Lung (tissue), 12 donors: ENCODE measurements around the gene BDKRB2. TPM values are rescaled to one million over a fixed set of nuclear protein-coding genes. Genes with fewer than 3 reads are reported as not detected.
A peak's percentile ranks its signal among the peaks of the same experiment; 100 is the strongest.

ENCODE experiments used
- ATAC-seq: fragments of 200-7000 bp; cut with Tn5 transposase; one replicate; pipeline ENCODE4 v1.9.1; 2020; ENCODE audit warnings: moderate number of reproducible peaks; ENCODE audit not compliant: insufficient read depth, low FRiP score
- DNase-seq, 3 donors: peaks; one replicate each; pipeline ENCODE4 v3.0.0-alpha.2; 2013 to 2017
- H3K27ac ChIP-seq, 2 donors: one replicate each; pipeline ENCODE4 v1.5.1; 2013; ENCODE audit warnings: mild to moderate bottlenecking in 2 of 2, moderate library complexity in 2 of 2, control low read depth in 1 of 2, inconsistent platforms in 1 of 2, low read depth in 1 of 2, low read length in 1 of 2
- H3K27me3 ChIP-seq, 3 donors: one replicate each; pipeline ENCODE4 v1.5.1; 2013; ENCODE audit warnings: low read length in 2 of 3; ENCODE audit not compliant: control insufficient read depth in 3 of 3, insufficient read depth in 3 of 3
- H3K36me3 ChIP-seq, 4 donors: one replicate each; pipeline ENCODE4 v1.5.1; 2013; ENCODE audit warnings: low read length in 4 of 4, mild to moderate bottlenecking in 1 of 4, moderate library complexity in 1 of 4; ENCODE audit not compliant: control insufficient read depth in 4 of 4, insufficient read depth in 4 of 4
- H3K4me1 ChIP-seq, 5 donors: one replicate each; pipeline ENCODE4 v1.5.1; 2013; ENCODE audit warnings: low read length in 5 of 5, mild to moderate bottlenecking in 2 of 5, moderate library complexity in 1 of 5; ENCODE audit not compliant: control insufficient read depth in 5 of 5, insufficient read depth in 5 of 5
- H3K4me3 ChIP-seq: one replicate; pipeline ENCODE4 v1.5.1; 2013; ENCODE audit warnings: mild to moderate bottlenecking, control low read depth, moderate library complexity
- H3K9ac ChIP-seq, 2 donors: one replicate each; pipeline ENCODE4 v1.5.1; 2013; ENCODE audit warnings: low read length in 2 of 2, control low read depth in 1 of 2; ENCODE audit not compliant: insufficient read depth in 1 of 2
- H3K9me3 ChIP-seq, 4 donors: one replicate each; pipeline ENCODE4 v1.5.1; 2013; ENCODE audit warnings: low read length in 3 of 4, mild to moderate bottlenecking in 1 of 4, moderate library complexity in 1 of 4; ENCODE audit not compliant: control insufficient read depth in 4 of 4, insufficient read depth in 3 of 4
- WGBS, 2 donors: extraction: QIAGEN DNeasy Blood & Tissue Kit; methylation state at CpG; one replicate each; pipeline ENCODE4 v1.1.7; 2013; 5-methylcytosine and 5-hydroxymethylcytosine counted together
- polyA plus RNA-seq, 2 donors: library from polyadenylated mRNA; stranded (reverse); fragments of 200-250 nt; gene quantifications; one replicate each; pipeline ENCODE4 v1.2.1, GENCODE V29; 2013
- total RNA-seq, 2 donors: library from RNA; depleted of rRNA in 1 of 2; stranded (reverse); fragments of >200 nt in 1 of 2; gene quantifications; one replicate each; pipeline ENCODE4 v1.2.1, GENCODE V29; 2014 to 2021
- TF ChIP-seq, protein P1 (sequence below): IDR thresholded peaks from 2 replicates; pipeline ENCODE4 v1.5.1; 2012; ENCODE audit warnings: mild to moderate bottlenecking; ENCODE audit errors: control extremely low read depth, extremely low read depth
- donor health status: control.
- donor health status: control.
- donor health status: Bipolar disorder and iron deficiency.
- donor health status: healthy.
- donor health status: DM: yes; HTN: yes; CAD: no.

The BDKRB2 gene
- total and polyA plus RNA-seq, 4 donors = 0.77 to 5.8 (median 2.4) TPM

GRCh38 chr14:96189281-96189711 is 15.3 kb upstream of the BDKRB2 start:
- TF ChIP-seq, protein P1, sequence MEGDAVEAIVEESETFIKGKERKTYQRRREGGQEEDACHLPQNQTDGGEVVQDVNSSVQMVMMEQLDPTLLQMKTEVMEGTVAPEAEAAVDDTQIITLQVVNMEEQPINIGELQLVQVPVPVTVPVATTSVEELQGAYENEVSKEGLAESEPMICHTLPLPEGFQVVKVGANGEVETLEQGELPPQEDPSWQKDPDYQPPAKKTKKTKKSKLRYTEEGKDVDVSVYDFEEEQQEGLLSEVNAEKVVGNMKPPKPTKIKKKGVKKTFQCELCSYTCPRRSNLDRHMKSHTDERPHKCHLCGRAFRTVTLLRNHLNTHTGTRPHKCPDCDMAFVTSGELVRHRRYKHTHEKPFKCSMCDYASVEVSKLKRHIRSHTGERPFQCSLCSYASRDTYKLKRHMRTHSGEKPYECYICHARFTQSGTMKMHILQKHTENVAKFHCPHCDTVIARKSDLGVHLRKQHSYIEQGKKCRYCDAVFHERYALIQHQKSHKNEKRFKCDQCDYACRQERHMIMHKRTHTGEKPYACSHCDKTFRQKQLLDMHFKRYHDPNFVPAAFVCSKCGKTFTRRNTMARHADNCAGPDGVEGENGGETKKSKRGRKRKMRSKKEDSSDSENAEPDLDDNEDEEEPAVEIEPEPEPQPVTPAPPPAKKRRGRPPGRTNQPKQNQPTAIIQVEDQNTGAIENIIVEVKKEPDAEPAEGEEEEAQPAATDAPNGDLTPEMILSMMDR = no peak
- Histone ChIP-seq H3K4me3 (no peak overlapping the region), H3K9ac (peak overlapping the region in 1 of 2 donors; percentile 29), H3K27ac (no peak overlapping the region), H3K36me3 (no peaks in the 10 kb centered on the region), H3K9me3 (no peaks in the 10 kb centered on the region), H3K27me3 (peaks cover 0 to 4% (median 0%) of the 10 kb centered on the region in 3 donors), H3K4me1 (peaks cover 0 to 12% (median 4%) of the 10 kb centered on the region in 5 donors)
- ATAC-seq = peak; percentile 35
- WGBS, 2 donors = 44 to 46% methylated on average over 11 of the region's 11 CpGs
- DNase-seq = peak; percentile 73 to 75 (median 74)

DNA sequence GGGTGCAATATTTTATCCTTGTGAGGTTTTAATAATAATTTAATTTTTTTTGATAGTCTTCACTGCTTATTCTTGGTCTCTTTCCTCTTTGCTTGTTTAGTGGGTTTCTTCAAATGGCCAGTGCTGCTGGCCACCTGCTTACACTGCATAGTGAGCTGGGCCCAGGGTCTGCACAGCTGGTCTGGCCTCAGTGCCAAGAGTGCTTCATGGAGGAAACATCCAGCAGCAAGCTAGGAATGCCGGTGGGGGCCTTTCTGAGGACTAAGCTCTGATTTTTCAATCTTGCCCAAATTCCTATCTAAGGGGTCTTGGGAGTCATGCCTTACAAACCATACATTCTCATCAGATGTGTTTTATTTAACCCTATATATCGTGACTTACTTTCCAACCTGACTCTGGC is 13.3 kb upstream of the BDKRB2 start:
- Histone ChIP-seq H3K4me1 (peaks cover 0 to 13% (median 4%) of the 10 kb centered on the region in 5 donors), H3K27me3 (peaks cover 0 to 4% (median 0%) of the 10 kb centered on the region in 3 donors), H3K36me3 (no peaks in the 10 kb centered on the region), H3K9me3 (no peaks in the 10 kb centered on the region), H3K9ac (no peak overlapping the region), H3K27ac (no peak overlapping the region), H3K4me3 (no peak overlapping the region)
- ATAC-seq (no peak), DNase-seq (peak in 1 of 3 donors; percentile 44)
- TF ChIP-seq, protein P1 = no peak
- 81 to 83% methylated on average over 2 of the region's 2 CpGs for WGBS, 2 donors

- WGBS, 2 donors = 87 to 92% methylated on average over 3 of the region's 3 CpGs
- H3K36me3 ChIP-seq = no peaks in the 10 kb centered on the region
- peaks cover 0 to 13% (median 2%) of the 10 kb centered on the region in 5 donors for H3K4me1 ChIP-seq
- TF ChIP-seq, protein P1 = no peak
- ATAC-seq = no peak
- H3K4me3 ChIP-seq = no peak overlapping the region
- H3K9ac ChIP-seq = no peak overlapping the region
- H3K27ac ChIP-seq = no peak overlapping the region
- no peak for DNase-seq
- H3K27me3 ChIP-seq = no peaks in the 10 kb centered on the region
- H3K9me3 ChIP-seq = no peaks in the 10 kb centered on the region
Observed at GRCh38 chr14:96191841-96192462, 12.7 kb upstream of the BDKRB2 start.
